ENCODE data around the gene SNX11.

- TF ChIP-seq CTCF (conservative IDR thresholded peaks at IDR 0.05; ENCODE audit: low read length): no peak
- no peak for TF ChIP-seq EZH2phosphoT487 (IDR thresholded peaks at IDR 0.05; ENCODE audit: borderline replicate concordance, low read depth, low read length)
Measured at GRCh38 chr17:48100591-48101011, 7.0 kb upstream of the SNX11 start.

Measured in OCI-LY7 (cell line).